RWPE2 (cell line): ENCODE data around the gene TIMM44.

Experiments used
- ATAC-seq: fragments of 200-7000 bp; cut with Tn5 transposase; 3 replicates; pipeline ENCODE4 v1.9.1; 2021; ENCODE audit warnings: low read depth
- DNase-seq: peaks from one replicate; pipeline ENCODE4 v3.0.0-alpha.2; 2020; ENCODE audit warnings: low spot score
- H3K27ac ChIP-seq: fragments of 450-650 bp; 2 replicates; pipeline ENCODE4 v1.5.1; 2017; ENCODE audit warnings: mild to moderate bottlenecking; ENCODE audit not compliant: poor library complexity, severe bottlenecking
- H3K27me3 ChIP-seq: fragments of 250-450 bp; sonication (Bioruptor Pico); 2 replicates; pipeline ENCODE4 v1.5.1; 2021; ENCODE audit warnings: mild to moderate bottlenecking, moderate library complexity; ENCODE audit not compliant: insufficient read depth, poor library complexity, severe bottlenecking
- H3K36me3 ChIP-seq: fragments of 250-450 bp; sonication (Bioruptor Pico); 2 replicates; pipeline ENCODE4 v1.5.1; 2020; ENCODE audit warnings: low read depth, mild to moderate bottlenecking, moderate library complexity
- H3K4me1 ChIP-seq: fragments of 250-450 bp; sonication (Bioruptor Pico); 2 replicates; pipeline ENCODE4 v1.5.1; 2021; ENCODE audit warnings: mild to moderate bottlenecking, moderate library complexity; ENCODE audit not compliant: insufficient read depth, poor library complexity, severe bottlenecking
- H3K4me3 ChIP-seq: fragments of 250-450 bp; sonication (Bioruptor Pico); 2 replicates; pipeline ENCODE4 v1.5.1; 2021; ENCODE audit warnings: mild to moderate bottlenecking, moderate library complexity; ENCODE audit not compliant: severe bottlenecking
- H3K9me3 ChIP-seq: fragments of 250-450 bp; sonication (Bioruptor Pico); 2 replicates; pipeline ENCODE4 v1.5.1; 2021; ENCODE audit warnings: mild to moderate bottlenecking, moderate library complexity; ENCODE audit not compliant: severe bottlenecking
- TF ChIP-seq, protein P1 (sequence below): fragments of 450-650 bp; IDR thresholded peaks from one replicate; pipeline ENCODE4 v1.5.1; 2017; ENCODE audit warnings: mild to moderate bottlenecking, moderate library complexity; ENCODE audit not compliant: poor library complexity, severe bottlenecking

Gene TIMM44

DNA sequence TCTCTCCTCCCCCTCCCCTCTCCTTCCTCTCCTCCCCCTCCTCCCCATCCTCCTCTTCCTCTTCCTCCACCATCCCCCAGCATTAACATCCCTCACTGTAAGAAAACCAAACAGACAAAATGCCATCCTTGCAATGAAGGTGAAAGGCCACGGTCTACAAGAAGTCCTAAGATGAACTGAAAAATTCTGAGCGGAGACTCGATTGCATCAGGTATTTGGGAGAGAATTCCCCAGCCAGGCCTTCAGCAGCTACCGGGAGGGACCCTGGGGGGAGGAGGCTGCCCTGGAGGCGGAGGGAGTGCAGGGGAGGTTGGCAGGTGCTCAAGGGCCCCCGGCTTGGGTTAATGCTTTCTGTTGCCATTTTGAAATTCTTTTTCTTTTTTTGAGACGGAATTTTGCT is 10.1 kb upstream of the TIMM44 start:
- ATAC-seq: no peak
- H3K4me3 ChIP-seq: no peak overlapping the region
- peaks cover 3% of the 10 kb centered on the region for H3K4me1 ChIP-seq
- H3K9me3 ChIP-seq: no peaks in the 10 kb centered on the region
- H3K36me3 ChIP-seq: no peaks in the 10 kb centered on the region
- TF ChIP-seq, protein P1, sequence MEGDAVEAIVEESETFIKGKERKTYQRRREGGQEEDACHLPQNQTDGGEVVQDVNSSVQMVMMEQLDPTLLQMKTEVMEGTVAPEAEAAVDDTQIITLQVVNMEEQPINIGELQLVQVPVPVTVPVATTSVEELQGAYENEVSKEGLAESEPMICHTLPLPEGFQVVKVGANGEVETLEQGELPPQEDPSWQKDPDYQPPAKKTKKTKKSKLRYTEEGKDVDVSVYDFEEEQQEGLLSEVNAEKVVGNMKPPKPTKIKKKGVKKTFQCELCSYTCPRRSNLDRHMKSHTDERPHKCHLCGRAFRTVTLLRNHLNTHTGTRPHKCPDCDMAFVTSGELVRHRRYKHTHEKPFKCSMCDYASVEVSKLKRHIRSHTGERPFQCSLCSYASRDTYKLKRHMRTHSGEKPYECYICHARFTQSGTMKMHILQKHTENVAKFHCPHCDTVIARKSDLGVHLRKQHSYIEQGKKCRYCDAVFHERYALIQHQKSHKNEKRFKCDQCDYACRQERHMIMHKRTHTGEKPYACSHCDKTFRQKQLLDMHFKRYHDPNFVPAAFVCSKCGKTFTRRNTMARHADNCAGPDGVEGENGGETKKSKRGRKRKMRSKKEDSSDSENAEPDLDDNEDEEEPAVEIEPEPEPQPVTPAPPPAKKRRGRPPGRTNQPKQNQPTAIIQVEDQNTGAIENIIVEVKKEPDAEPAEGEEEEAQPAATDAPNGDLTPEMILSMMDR: no peak
- DNase-seq: no peak
- no peak overlapping the region for H3K27ac ChIP-seq
- H3K27me3 ChIP-seq: no peaks in the 10 kb centered on the region

DNA sequence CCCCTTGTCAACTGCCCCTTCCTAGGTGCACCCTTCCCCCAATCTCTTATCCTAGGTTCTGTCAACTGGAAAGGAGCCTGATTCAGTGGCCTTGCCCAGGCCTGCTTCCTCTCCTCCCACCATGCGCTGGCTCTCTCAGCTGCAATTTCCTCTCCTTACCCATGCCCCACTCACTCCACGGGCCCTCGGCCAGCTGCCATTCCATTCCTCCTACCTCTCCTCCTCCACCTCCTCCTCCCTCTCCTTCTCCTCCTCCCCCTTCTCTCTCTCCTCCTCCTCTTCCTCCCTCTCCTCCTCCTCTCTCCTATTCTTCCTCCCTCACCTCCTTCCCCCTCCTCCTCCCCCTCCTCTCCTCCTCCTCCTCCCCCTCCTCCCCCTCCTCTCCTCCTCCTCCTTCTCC is 9.6 kb upstream of the TIMM44 start:
- H3K4me1 ChIP-seq: peaks cover 3% of the 10 kb centered on the region
- no peaks in the 10 kb centered on the region for H3K9me3 ChIP-seq
- no peaks in the 10 kb centered on the region for H3K36me3 ChIP-seq
- H3K27ac ChIP-seq: peak overlapping the region; percentile 23
- H3K4me3 ChIP-seq: no peak overlapping the region
- TF ChIP-seq, protein P1: no peak
- ATAC-seq (peak; percentile 85), DNase-seq (no peak)
- H3K27me3 ChIP-seq: no peaks in the 10 kb centered on the region

GRCh38 chr19:7947939-7948338 is 4.5 kb upstream of the TIMM44 start:
- no peak for ATAC-seq

DNA sequence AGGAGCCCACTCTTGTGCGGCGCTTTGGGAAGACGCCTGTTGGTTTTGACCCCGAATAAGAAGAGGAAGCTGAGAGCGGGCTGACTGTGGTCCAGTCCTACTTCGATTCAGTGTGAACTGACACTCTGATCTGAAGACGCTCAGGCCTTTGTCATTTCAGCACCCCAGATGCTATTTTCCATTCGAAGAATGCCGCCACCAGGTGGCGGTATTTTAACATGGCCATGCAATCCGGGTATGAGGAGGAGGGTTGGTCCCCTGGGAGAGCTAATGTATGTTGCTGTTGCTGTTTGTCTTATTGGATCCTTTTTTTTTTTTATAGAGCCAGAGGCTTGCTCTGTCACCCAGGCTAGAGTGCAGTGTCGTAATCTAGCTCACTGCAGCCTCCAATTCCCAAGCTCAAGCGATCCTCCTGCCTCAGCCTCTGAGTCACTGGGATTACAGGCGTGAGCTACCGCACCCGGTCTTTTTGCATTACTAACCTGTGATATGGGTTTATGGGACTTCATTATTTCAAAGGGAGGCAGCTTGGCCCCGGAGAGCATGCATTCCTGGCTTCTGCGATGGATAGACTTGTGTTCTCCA is 803 bp upstream of the TIMM44 start:
- Histone ChIP-seq H3K9me3 (no peaks in the 10 kb centered on the region), H3K27me3 (no peaks in the 10 kb centered on the region), H3K36me3 (peaks cover 20% of the 10 kb centered on the region), H3K27ac (peak overlapping the region; percentile 46), H3K4me3 (peak overlapping the region; percentile 81), H3K4me1 (no peaks in the 10 kb centered on the region)
- TF ChIP-seq, protein P1: peak; percentile 88
- ATAC-seq: peak; percentile 32
- DNase-seq: no peak

More at GRCh38 chr19:7947939-7948338, 4.5 kb upstream of the TIMM44 start:
- TF ChIP-seq, protein P1: no peak
- H3K4me1 ChIP-seq: peaks cover 3% of the 10 kb centered on the region
- H3K36me3 ChIP-seq: no peaks in the 10 kb centered on the region
- H3K4me3 ChIP-seq: no peak overlapping the region
- H3K27me3 ChIP-seq: no peaks in the 10 kb centered on the region
- H3K27ac ChIP-seq: no peak overlapping the region
- H3K9me3 ChIP-seq: no peaks in the 10 kb centered on the region
- no peak for DNase-seq

DNA sequence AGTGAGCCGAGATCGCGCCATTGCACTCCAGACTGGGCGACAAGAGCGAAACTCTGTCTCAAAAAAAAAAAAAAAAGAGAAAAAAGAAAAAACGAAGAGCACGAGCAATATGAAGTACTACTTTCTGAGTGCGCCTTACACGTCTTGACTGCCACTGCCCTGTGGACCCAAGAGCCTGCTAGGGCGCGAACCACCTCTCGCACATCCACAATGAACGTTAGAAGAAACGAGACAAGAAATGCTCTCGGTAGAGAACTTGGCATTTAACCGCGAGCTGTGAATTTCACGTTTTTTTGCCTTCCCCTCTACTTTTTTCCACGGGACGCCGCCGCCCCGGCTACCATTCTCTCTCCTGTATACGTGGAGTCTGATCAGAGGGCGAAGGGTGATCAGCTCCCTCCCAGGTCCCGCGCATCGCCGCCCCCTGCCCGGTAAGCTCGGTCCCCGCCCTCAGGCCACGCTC is 454 bp downstream of the TIMM44 start:
- ATAC-seq (peak; percentile 4; the same call in 2 of the 3 replicates), DNase-seq (no peak)
- no peaks in the 10 kb centered on the region for H3K9me3 ChIP-seq
- TF ChIP-seq, protein P1: no peak
- H3K4me3 ChIP-seq: peak overlapping the region; percentile 81
- H3K36me3 ChIP-seq: peaks cover 32% of the 10 kb centered on the region
- no peaks in the 10 kb centered on the region for H3K27me3 ChIP-seq
- peak overlapping the region; percentile 46 for H3K27ac ChIP-seq
- no peaks in the 10 kb centered on the region for H3K4me1 ChIP-seq
